ENCODE results near the gene ZNF862.

- no peak for TF ChIP-seq POLR2A (IDR thresholded peaks at IDR 0.05)
- no peak for TF ChIP-seq CTCF (IDR thresholded peaks at IDR 0.05 in 4 of 5, conservative IDR thresholded peaks at IDR 0.05 in 1 of 5)
Measured at GRCh38 chr7:149856583-149856982, 18.4 kb downstream of the ZNF862 start.
